Measurements from ENCODE around the gene EARS2.

GRCh38 chr16:23512168-23512695 is 44.9 kb downstream of the EARS2 start:
- TF ChIP-seq CTCF (IDR thresholded peaks at IDR 0.05) (no peak), POLR2A (IDR thresholded peaks at IDR 0.05) (no peak)
